Activated T-cell treated with anti-CD3 and anti-CD28 coated beads for 4 hours (primary cell): ENCODE results near the gene PSME1.

Experiments
- DNase-seq: peaks from one replicate; pipeline ENCODE4 v3.0.0-alpha.2; 2020

The PSME1 gene

DNA sequence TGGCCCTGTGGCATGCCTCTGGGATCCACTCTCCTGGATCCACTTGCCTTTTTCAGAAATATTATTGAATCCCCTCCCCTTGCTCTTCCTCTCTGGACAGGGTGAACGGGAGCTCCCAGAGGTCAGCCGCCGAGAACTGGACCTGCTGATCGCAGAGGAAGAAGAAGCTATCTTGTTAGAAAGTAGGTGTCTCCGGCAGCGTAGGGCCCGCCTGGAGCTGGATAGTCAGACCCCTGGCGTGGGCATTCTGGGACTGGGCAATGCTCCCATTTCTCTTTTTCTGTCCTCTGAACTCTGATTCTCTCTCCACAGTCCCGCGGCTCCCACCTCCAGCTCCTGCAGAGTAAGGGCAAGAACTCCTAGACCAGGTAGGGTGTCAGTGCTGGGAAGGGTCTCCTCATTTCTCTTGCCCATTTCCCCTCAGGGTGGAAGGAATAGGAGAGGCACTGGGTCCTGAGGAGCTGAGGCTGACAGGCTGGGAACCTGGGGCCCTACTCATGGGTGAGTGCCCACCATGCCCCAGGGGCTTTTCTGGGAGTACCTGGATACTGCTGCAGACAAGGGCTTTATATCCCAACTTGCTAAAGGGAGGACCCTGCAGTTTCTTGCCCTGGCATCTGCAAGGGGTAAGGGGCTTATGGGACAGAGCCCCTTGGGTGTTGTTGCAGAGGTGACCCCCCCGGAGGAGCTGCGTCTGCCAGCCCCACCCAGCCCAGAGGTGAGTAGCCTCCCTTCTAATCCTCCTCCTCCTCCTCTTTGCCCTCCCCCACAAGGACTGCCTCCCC lies 41.2 kb downstream of the PSME1 start:
- no peak for DNase-seq

- DNase-seq, result no peak
Observed at GRCh38 chr14:24177891-24178290, 41.9 kb downstream of the PSME1 start.

- no peak for DNase-seq
Observed at GRCh38 chr14:24178399-24179178, 42.6 kb downstream of the PSME1 start.

DNA sequence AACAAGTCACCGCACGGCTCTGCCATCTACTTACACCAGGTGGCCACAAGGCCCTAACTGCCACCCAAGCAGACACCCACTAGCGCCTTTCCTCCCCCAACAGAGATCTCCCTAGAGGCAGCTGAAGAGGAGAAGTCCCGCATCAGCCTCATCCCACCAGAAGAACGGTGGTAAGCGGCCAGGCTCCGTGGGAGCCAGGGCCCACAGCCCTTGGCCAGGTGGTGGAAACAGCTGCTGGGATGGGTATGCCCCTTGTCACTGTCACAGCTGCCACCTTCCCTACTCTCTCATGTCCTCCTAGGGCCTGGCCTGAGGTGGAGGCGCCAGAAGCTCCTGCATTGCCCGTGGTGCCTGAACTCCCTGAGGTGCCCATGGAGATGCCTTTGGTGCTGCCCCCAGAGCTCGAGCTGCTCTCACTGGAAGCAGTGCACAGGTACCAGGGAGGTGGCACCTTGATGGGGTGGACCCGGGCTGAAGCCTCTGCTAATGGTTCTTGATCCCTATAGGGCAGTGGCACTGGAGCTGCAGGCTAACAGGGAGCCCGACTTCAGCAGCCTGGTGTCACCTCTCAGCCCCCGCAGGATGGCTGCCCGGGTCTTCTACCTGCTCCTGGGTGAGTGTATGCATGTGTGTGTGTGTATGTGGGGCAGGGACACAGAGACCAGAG lies 43.4 kb downstream of the PSME1 start:
- no peak for DNase-seq

DNA sequence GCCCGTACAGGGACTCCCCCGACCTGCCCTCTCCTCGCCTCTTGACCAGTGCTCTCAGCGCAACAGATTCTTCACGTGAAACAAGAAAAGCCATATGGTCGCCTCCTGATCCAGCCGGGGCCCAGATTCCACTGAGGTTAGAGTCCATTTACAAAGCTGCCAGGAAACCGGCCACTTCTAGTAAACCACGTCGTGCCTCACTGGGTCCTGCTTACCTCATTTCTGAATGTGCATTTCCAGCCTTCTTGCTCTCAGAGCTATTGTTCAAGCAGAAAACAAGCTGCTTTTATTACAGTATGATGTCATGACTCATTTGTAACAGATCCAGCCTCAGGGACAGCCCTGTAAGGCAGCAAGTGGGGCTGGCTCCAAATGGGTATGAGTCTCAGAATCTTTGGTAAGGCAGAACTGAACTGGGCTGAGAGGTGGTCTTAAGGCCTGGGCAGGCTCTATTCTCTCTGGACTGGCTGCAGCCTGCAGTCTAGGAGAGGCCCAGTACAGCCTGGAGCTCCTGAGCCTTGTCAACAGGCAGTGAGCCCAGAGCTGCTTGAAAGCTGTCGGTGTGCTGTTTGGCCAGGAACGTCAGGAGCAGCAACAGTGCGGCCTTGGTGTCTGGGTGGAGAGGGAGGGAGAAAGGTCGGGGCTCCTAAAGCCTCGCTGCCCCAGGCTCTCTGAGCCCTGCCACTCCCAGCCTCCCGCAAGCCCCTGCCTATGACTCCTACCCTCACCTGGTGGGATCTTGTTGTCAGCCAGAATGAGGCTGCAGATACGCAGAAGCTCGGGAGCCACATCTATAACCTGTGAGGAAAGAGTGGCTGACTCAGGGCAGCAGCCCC lies 44.2 kb downstream of the PSME1 start:
- DNase-seq, result no peak

- no peak for DNase-seq
Observed at GRCh38 chr14:24181371-24182077, 45.5 kb downstream of the PSME1 start.

DNA sequence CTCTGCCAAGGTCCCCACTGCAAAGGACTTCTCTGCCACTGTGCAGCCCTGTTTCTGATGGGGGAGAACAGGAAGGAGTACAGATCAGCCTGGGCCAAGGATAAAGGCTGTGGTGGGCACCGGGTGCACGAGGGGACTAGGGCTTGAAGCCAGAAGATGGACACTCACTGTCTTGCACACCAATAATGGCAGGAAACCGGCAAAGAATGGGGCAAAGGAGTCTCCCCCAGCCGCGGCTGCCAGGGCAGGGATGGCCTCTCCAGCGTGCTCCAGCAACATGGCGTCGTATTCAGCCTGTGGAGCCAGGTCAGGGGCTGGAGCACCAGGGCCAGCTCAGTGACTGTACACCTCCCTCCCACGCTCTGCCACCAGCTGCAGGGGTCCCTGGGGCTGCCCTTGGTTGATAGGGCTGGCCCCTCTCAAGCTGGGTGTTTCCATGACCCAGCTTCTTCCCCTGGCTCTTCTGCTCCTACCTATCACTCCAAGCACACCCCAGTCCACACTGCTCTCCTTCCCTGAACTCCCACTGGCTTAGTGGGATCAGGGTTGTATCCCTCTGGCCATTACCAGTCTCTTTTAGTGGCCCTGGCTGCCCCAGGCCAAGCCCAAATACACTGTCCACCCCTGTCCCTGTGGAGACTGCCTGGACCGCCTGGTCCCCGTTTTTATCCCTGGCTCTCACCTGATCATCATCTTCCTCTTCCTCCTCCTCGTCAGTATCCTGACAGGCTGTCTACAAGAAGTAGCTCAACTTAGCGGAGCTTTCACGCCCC lies 46.3 kb downstream of the PSME1 start:
- DNase-seq, result no peak

GRCh38 chr14:24183014-24183481 lies 47.1 kb downstream of the PSME1 start:
- DNase-seq, result no peak

DNA sequence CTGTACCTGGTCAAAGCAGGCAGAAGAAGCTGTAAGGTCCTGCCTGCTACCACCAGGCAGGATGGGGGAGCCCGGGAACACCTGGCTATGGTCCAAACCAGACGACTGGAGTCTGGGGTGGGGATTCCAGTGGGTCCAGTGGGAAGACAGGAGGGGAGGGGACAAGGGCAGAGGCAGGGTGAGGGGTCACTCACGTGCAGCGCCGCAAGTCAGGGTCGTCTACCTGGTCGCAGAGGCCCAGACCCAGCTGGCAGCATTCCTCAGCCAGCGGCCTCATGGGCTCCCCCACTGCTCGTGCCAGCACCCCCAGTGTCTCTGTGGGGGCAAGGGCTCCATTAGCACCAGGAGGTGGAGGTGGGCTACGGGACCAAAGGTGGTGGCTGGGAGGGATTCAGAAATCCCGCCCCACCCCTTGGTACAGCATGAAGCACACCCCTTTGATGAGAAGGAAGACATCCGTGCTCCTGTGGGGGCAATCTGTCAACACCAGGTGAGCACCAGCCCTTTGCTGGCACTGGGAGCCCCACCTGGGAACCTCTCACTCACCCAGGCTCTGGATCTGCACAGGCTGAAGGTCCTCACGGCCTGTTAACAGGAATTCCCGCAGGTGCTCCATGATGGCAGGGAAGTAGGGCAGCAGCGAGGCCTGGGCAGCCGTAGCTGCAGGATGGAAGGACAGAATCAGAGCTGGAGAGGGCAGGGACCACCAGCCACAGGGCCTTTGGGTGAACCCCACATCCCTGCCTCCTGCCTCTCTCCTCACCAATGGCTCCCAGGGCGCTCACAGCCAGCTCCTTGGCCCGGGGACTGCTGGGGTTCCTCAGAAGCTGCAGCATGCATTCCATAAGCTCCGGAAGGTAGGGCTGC lies 48.3 kb downstream of the PSME1 start:
- DNase-seq, result no peak

DNA sequence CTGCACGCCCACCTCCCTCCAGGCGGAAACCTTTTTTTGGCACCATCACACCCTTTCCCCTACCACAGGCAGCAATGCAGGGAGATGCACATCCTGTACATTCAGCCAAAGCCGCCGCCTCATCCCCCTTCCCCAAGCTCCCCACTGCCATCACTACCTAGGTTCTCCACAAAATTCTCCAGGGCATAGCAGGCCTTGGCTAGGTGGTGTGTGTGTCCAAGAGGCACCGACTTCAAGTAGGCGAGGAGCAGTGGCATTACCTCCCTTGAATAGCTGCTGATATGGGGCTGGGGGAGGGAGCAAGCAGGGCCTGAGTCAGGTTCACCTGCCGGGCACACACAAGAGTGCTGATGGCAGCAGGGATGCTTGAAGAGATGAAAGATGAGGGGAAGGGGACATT lies 49.0 kb downstream of the PSME1 start:
- no peak for DNase-seq

DNA sequence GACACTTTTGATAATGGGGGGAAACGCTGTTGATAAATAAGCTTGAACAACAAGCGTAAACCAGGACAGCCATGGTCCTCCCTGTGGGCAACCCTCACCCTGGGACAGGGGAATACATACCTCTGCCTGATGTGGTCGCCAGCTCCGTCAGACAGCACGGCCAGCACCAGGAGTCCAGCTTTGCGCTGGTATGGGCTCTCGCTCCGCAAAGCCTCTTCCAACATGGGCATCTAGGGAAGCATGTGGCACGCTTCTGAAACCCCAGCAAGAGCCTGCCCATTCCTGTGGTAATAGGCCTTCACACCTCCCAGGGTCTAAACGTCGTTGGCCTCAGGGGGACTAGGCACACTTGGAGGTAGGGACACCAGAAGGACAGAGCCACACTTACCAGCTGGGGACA lies 49.7 kb downstream of the PSME1 start:
- DNase-seq, result no peak

GRCh38 chr14:24186831-24187538 lies 51.0 kb downstream of the PSME1 start:
- no peak for DNase-seq

- no peak for DNase-seq
Observed at GRCh38 chr14:24187539-24187915, 51.5 kb downstream of the PSME1 start.
